Lung microvascular endothelial cell (primary cell): ENCODE results near the gene HOXC10. TPM values are rescaled to one million over a fixed set of nuclear protein-coding genes. Genes with fewer than 3 reads are reported as not detected.

ENCODE experiments used
- DNase-seq, 2 donors: peaks; one replicate each; pipeline versions ENCODE4 v3.0.0 to v3.0.0-alpha.2; 2010; ENCODE audit warnings: low read depth in 2 of 2
- total RNA-seq: library from RNA; depleted of rRNA; stranded (reverse); fragments of >200 nt; gene quantifications from 2 replicates; pipeline ENCODE4 v1.2.1, GENCODE V29; 2014

Gene HOXC10
- total RNA-seq, result not detected in 2 replicates

GRCh38 chr12:53984901-53985691 lies at the start of gene HOXC10:
Gene HOXC10 (plus strand): TSS chr12:53985146. CDS start chr12:53985260, 114 bp downstream.
- peak; percentile 85 to 87 for DNase-seq

- DNase-seq, result no peak
Observed at GRCh38 chr12:53935383-53936341, 49.3 kb upstream of the HOXC10 start.

- DNase-seq, result no peak
Observed at GRCh38 chr12:53937099-53937498, 47.8 kb upstream of the HOXC10 start.

- DNase-seq, result no peak
Observed at GRCh38 chr12:53937596-53938325, 47.2 kb upstream of the HOXC10 start.

GRCh38 chr12:53938326-53939140 lies 46.4 kb upstream of the HOXC10 start, which contains the start of gene HOXC13:
Gene HOXC13 (plus strand): TSS chr12:53938831. CDS start chr12:53938907, 76 bp downstream.
- DNase-seq, result no peak

GRCh38 chr12:53939141-53940108 lies 45.5 kb upstream of the HOXC10 start:
- DNase-seq, result no peak

GRCh38 chr12:53940443-53941014 lies 44.4 kb upstream of the HOXC10 start:
- DNase-seq, result no peak

GRCh38 chr12:53941187-53941586 lies 43.8 kb upstream of the HOXC10 start:
- no peak for DNase-seq

- DNase-seq, result no peak
Observed at GRCh38 chr12:53941750-53942149, 43.2 kb upstream of the HOXC10 start.

- no peak for DNase-seq
Observed at GRCh38 chr12:53942467-53942997, 42.4 kb upstream of the HOXC10 start.

GRCh38 chr12:53944209-53944608 lies 40.7 kb upstream of the HOXC10 start:
- DNase-seq, result no peak

GRCh38 chr12:53944907-53945847 lies 39.8 kb upstream of the HOXC10 start:
- DNase-seq, result no peak

- DNase-seq, result no peak
Observed at GRCh38 chr12:53947743-53948142, 37.2 kb upstream of the HOXC10 start.

- no peak for DNase-seq
Observed at GRCh38 chr12:53948650-53949593, 36.0 kb upstream of the HOXC10 start.

- no peak for DNase-seq
Observed at GRCh38 chr12:53949631-53950436, 35.1 kb upstream of the HOXC10 start.

- DNase-seq, result no peak
Observed at GRCh38 chr12:53950437-53950773, 34.5 kb upstream of the HOXC10 start.
